ENCODE data around the gene PLEKHO2.

- TF ChIP-seq TAF1 (IDR thresholded peaks at IDR 0.05; ENCODE audit: borderline replicate concordance, low read depth, low read length) = no peak
- TF ChIP-seq POLR2A (IDR thresholded peaks at IDR 0.05; ENCODE audit: low read depth, low read length) = no peak
Measured at GRCh38 chr15:64901141-64901540, 59.4 kb downstream of the PLEKHO2 start.
